H1 (cell line): ENCODE results near the gene PAGE2B. TPM values are rescaled to one million over a fixed set of nuclear protein-coding genes. Genes with fewer than 3 reads are reported as not detected.

Experiments used
- ASH2L ChIP-seq: fragments of 200-600, 300-600 bp; sonication (generic); IDR thresholded peaks from one replicate; pipeline ENCODE4 v1.7.1; 2017; ENCODE audit warnings: low read length
- CHD1 ChIP-seq: IDR thresholded peaks from 2 replicates; pipeline ENCODE4 v1.6.1; 2012; ENCODE audit warnings: low read depth, low read length, improper control_type of control experiment
- CREB1 ChIP-seq: IDR thresholded peaks from 2 replicates; pipeline ENCODE4 v1.6.1; 2012; ENCODE audit warnings: inconsistent platforms
- JUN ChIP-seq: IDR thresholded peaks from 2 replicates; pipeline ENCODE4 v1.6.1; 2011; ENCODE audit warnings: low read depth, mild to moderate bottlenecking, improper control_type of control experiment, low read length
- PHF8 ChIP-seq: fragments of 200-600 bp; sonication (generic); conservative IDR thresholded peaks from 2 replicates; pipeline ENCODE4 v1.7.1; 2012; ENCODE audit warnings: low read depth, mild to moderate bottlenecking, inconsistent platforms, low read length, moderate library complexity
- RAD21 ChIP-seq, 2 experiments: IDR thresholded peaks in 1 of 2; conservative IDR thresholded peaks in 1 of 2; 2 replicates each; pipeline ENCODE4 v1.6.1; 2011; ENCODE audit warnings: low read depth in 2 of 2, low read length in 2 of 2, improper control_type of control experiment in 1 of 2, inconsistent platforms in 1 of 2, mild to moderate bottlenecking in 1 of 2, moderate library complexity in 1 of 2
- TAF1 ChIP-seq: IDR thresholded peaks from 2 replicates; pipeline ENCODE4 v1.6.1; 2011; ENCODE audit warnings: mild to moderate bottlenecking, low read depth, low read length
- TAF7 ChIP-seq: optimal IDR thresholded peaks from 2 replicates; pipeline ENCODE3; 2011; ENCODE audit warnings: low read depth, mild to moderate bottlenecking, inconsistent platforms, low read length, moderate library complexity, borderline replicate concordance
- USF2 ChIP-seq: IDR thresholded peaks from 2 replicates; pipeline ENCODE4 v1.6.1; 2011; ENCODE audit warnings: low read length, improper control_type of control experiment
- polyA plus RNA-seq, 7 experiments: library from polyadenylated mRNA; depleted of rRNA in 3 of 7; stranded (reverse) in 5 of 7; unstranded in 2 of 7; fragments of >200 nt in 5 of 7; fragments of 200-250 nt in 2 of 7; gene quantifications; 1 replicate in 5 of 7; 2 replicates in 1 of 7; 4 replicates in 1 of 7; pipeline versions ENCODE4 v1.2.1 to v1.2.3, GENCODE V29; 2011 to 2013; ENCODE audit warnings: missing spikeins in 2 of 7, mixed read lengths in 2 of 7
- total RNA-seq: library from RNA; stranded (reverse); fragmentation: NEBNext Ultra II Directional; extraction: Animal tissue kit (Norgen Biotek cat#: 25700); gene quantifications from 2 replicates; pipeline ENCODE4 v1.2.1, GENCODE V29; 2021

PAGE2B gene
- total and polyA plus RNA-seq, 2 of the 8 experiments (the other 6 are each of a cell fraction or from before 2014, with no cell fraction given): not detected

GRCh38 chrX:55074851-55075467, at the start of gene PAGE2B (continued):
- TF ChIP-seq TAF7: no peak
- TF ChIP-seq RAD21 (IDR thresholded peaks at IDR 0.05 in 1 of 2, conservative IDR thresholded peaks at IDR 0.05 in 1 of 2; ENCODE audit: low read depth in 2 of 2, low read length in 2 of 2): no peak
- no peak for TF ChIP-seq ASH2L
- TF ChIP-seq PHF8: no peak
- TF ChIP-seq JUN: no peak
- no peak for TF ChIP-seq CHD1
- no peak for TF ChIP-seq TAF1
- TF ChIP-seq USF2: no peak
- TF ChIP-seq CREB1: no peak
